ENCODE data around the gene ITGAE. TPM values are rescaled to one million over a fixed set of nuclear protein-coding genes. Genes with fewer than 3 reads are reported as not detected.

Gene ITGAE
- total RNA-seq, 4 donors from 2014 or later = 16.1 to 29.5 (median 21.4) TPM

DNA sequence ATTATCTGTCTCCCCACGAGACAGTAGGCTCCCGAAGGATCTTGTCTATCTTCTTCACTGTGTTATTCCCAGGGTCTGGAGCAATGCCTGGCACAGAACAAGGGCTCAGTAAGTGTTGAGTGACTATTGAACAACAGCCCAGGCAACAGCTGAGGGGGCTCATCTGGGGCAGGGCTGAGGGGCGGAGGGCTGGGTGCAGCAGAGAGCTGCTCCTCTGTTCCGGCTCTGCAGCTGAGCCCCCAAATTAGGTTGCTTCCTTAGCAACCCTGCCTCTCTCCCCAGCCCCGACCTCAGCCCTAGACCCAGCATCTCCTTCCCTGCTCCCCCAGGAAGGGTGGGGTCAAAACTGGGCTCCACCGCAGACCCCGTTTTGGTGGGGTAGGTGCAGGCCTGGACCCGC, 32.2 kb downstream of the ITGAE start:
- H3K27ac ChIP-seq (replicated peaks in 1 of 4) = no peak overlapping the region
- no peak overlapping the region for H3K4me3 ChIP-seq
- intact Hi-C loops (cut with DNase I) = no loop called here
- no peaks in the 10 kb centered on the region for H3K36me3 ChIP-seq
- no peak for DNase-seq (ENCODE audit: extremely low spot score)
- no peaks in the 10 kb centered on the region for H3K4me1 ChIP-seq
- WGBS = 68% methylated on average over 7 of the region's 8 CpGs
- peaks cover 0 to 19% (median 0%) of the 10 kb centered on the region in 4 donors for H3K27me3 ChIP-seq
- H3K9me3 ChIP-seq = peaks cover 0 to 8% (median 2%) of the 10 kb centered on the region in 4 donors
- TF ChIP-seq EP300 (IDR thresholded peaks at IDR 0.05) (no peak), POLR2AphosphoS5 (IDR thresholded peaks at IDR 0.05) (no peak), POLR2A (IDR thresholded peaks at IDR 0.05; ENCODE audit: low read depth) (no peak)
- TF ChIP-seq, protein P1, sequence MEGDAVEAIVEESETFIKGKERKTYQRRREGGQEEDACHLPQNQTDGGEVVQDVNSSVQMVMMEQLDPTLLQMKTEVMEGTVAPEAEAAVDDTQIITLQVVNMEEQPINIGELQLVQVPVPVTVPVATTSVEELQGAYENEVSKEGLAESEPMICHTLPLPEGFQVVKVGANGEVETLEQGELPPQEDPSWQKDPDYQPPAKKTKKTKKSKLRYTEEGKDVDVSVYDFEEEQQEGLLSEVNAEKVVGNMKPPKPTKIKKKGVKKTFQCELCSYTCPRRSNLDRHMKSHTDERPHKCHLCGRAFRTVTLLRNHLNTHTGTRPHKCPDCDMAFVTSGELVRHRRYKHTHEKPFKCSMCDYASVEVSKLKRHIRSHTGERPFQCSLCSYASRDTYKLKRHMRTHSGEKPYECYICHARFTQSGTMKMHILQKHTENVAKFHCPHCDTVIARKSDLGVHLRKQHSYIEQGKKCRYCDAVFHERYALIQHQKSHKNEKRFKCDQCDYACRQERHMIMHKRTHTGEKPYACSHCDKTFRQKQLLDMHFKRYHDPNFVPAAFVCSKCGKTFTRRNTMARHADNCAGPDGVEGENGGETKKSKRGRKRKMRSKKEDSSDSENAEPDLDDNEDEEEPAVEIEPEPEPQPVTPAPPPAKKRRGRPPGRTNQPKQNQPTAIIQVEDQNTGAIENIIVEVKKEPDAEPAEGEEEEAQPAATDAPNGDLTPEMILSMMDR (IDR thresholded peaks at IDR 0.05) = no peak

DNA sequence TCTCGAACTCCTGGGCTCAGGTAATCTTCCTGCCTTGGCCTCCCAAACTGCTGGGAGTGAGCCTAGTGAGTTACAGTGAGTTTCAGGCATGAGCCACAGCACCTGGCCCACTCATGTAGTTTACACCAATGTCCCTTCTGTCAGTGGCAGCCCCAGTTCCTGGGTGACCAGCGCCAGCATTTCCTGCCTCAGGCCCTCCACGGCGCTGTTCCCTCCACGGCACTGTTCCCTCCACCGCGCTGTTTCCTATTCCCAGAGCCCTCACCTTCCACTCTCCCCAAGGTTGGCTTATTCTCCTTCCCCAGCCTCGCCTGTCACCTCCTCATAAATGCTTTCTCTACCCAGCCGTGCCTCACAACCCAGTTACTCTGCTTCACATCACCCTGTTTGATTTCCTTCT, 32.6 kb downstream of the ITGAE start:
- Histone ChIP-seq H3K36me3 (no peaks in the 10 kb centered on the region), H3K27me3 (peaks cover 0 to 20% (median 0%) of the 10 kb centered on the region in 4 donors), H3K27ac (replicated peaks in 1 of 4) (no peak overlapping the region), H3K4me1 (no peaks in the 10 kb centered on the region), H3K9me3 (peaks cover 0 to 8% (median 2%) of the 10 kb centered on the region in 4 donors), H3K4me3 (no peak overlapping the region)
- no peak for TF ChIP-seq EP300 (IDR thresholded peaks at IDR 0.05)
- TF ChIP-seq, protein P1 (IDR thresholded peaks at IDR 0.05) = no peak
- WGBS = 90% methylated on average over 9 of the region's 9 CpGs
- intact Hi-C loops (cut with DNase I) = no loop called here
- no peak for DNase-seq (ENCODE audit: extremely low spot score)

DNA sequence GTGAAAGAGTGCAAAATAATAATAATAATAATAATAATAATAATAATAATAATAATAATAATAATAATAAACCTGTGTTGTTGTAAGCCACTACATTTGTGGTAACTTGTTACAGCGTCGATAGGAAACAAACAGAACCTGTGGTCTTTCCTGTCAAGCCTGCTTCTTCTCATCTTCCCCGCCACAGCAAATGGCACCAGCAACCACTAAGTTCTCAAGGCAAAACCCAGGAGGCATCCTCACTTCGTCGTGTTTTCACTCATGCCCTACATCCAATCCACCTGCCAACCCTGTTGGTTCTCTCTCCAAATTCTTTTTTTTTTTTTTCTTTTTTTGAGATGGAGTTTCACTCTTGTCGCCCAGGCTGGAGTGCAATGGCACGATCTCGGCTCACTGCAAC, 34.2 kb downstream of the ITGAE start:
- H3K9me3 ChIP-seq = peaks cover 0 to 8% (median 2%) of the 10 kb centered on the region in 4 donors
- no peak for DNase-seq (ENCODE audit: extremely low spot score)
- TF ChIP-seq POLR2A (IDR thresholded peaks at IDR 0.05; ENCODE audit: low read depth) (no peak), EP300 (IDR thresholded peaks at IDR 0.05) (no peak), POLR2AphosphoS5 (IDR thresholded peaks at IDR 0.05) (no peak)
- TF ChIP-seq, protein P1 (IDR thresholded peaks at IDR 0.05) = no peak
- intact Hi-C loops (cut with DNase I) = no loop called here
- no peak overlapping the region for H3K27ac ChIP-seq (replicated peaks in 1 of 4)
- H3K36me3 ChIP-seq = no peaks in the 10 kb centered on the region
- peaks cover 0 to 10% (median 0%) of the 10 kb centered on the region in 4 donors for H3K27me3 ChIP-seq
- no peaks in the 10 kb centered on the region for H3K4me1 ChIP-seq
- 94% methylated on average over 8 of the region's 8 CpGs for WGBS
- H3K4me3 ChIP-seq = no peak overlapping the region

DNA sequence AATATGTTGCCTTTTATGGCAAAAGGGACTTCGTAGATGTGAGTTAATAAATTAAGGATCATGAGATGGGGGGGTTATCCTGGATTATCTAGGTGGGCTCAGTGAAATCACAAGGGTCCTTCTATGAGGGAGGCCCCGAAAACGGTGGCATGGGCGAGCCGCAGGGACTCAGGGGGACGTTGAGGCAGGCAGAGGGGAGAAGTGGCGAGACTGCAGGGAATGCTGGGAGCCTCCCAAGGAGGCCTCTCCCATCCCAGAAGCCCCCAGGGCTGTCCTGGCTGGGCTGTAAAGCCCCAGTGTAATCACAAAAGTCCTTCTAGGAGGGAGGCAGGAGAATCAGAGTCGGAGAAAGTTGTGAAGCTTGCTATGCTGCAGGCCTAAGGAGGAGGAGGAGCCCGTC, 35.0 kb downstream of the ITGAE start:
- no peak for DNase-seq (ENCODE audit: extremely low spot score)
- Histone ChIP-seq H3K27ac (replicated peaks in 1 of 4) (no peak overlapping the region), H3K4me1 (no peaks in the 10 kb centered on the region), H3K9me3 (peaks cover 0 to 8% (median 2%) of the 10 kb centered on the region in 4 donors), H3K27me3 (peaks cover 0 to 12% (median 0%) of the 10 kb centered on the region in 4 donors), H3K36me3 (no peaks in the 10 kb centered on the region), H3K4me3 (no peak overlapping the region)
- intact Hi-C loops (cut with DNase I) = no loop called here
- TF ChIP-seq POLR2AphosphoS5 (IDR thresholded peaks at IDR 0.05) (no peak), POLR2A (IDR thresholded peaks at IDR 0.05; ENCODE audit: low read depth) (no peak), EP300 (IDR thresholded peaks at IDR 0.05) (no peak)
- TF ChIP-seq, protein P1 (IDR thresholded peaks at IDR 0.05) = no peak
- 90% methylated on average over 9 of the region's 9 CpGs for WGBS

DNA sequence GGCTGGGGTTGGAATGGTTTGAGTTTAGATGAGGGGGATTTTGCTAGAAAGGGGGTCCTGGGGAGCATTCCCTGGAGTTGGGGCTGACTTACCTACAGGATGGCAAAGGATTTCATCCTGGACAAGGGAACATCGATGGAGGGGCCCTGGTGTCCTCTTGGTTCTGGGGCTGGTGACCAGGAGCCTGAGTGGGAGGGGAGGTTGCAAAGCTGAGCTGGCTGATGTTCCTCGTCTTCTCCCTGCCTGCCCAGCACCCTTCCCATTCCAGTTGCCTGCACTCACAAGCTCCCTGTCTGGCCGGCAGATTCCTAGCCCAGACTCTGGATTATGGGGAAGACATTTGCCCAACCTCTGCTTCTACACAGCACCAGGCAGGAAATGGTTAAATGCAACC, 37.2 kb downstream of the ITGAE start:
- DNase-seq (ENCODE audit: extremely low spot score) = no peak
- intact Hi-C loops (cut with DNase I) = no loop called here
- H3K4me1 ChIP-seq = no peaks in the 10 kb centered on the region
- no peak for TF ChIP-seq EP300 (IDR thresholded peaks at IDR 0.05)
- TF ChIP-seq, protein P1 (IDR thresholded peaks at IDR 0.05) = no peak
- TF ChIP-seq POLR2AphosphoS5 (IDR thresholded peaks at IDR 0.05) = no peak
- TF ChIP-seq POLR2A (IDR thresholded peaks at IDR 0.05; ENCODE audit: low read depth) = no peak
- H3K27ac ChIP-seq (replicated peaks in 1 of 4) = no peak overlapping the region
- peaks cover 0 to 12% (median 0%) of the 10 kb centered on the region in 4 donors for H3K27me3 ChIP-seq
- WGBS = 50% methylated on average over 3 of the region's 3 CpGs
- H3K36me3 ChIP-seq = no peaks in the 10 kb centered on the region
- H3K9me3 ChIP-seq = peaks cover 0 to 17% (median 10%) of the 10 kb centered on the region in 4 donors
- no peak overlapping the region for H3K4me3 ChIP-seq

Measured in esophagus muscularis mucosa (tissue), 4 donors.